HEK293 (cell line): Measurements from ENCODE around the gene FRAT2.

Experiments
- CTCF ChIA-PET: fragments of 350-600 bp; formaldehyde crosslinking; extraction: SDS; loops from one replicate; lab custom pipeline; 2021; ENCODE audit warnings: antibody characterized with exemption; lab: Yijun Ruan, JAX
- POLR2A ChIA-PET: fragments of 300-600 bp; formaldehyde crosslinking; extraction: SDS; loops from one replicate; lab custom pipeline; 2020; ENCODE audit warnings: antibody characterized with exemption, inconsistent platforms; lab: Yijun Ruan, JAX
- H3K27ac ChIP-seq: fragments of 200-500 bp; sonication (Bioruptor generic); 2 replicates; pipeline ENCODE4 v1.5.1; 2014; ENCODE audit warnings: low read depth, low read length, control low read depth, inconsistent platforms; ENCODE audit errors: extremely low read depth
- H3K36me3 ChIP-seq, 2 experiments: fragments of 200-500 bp in 1 of 2; sonication (Bioruptor generic) in 1 of 2; 1 replicate in 1 of 2; 2 replicates in 1 of 2; pipeline ENCODE4 v1.5.1; 2014 to 2017; ENCODE audit warnings: inconsistent platforms in 2 of 2, low read length in 2 of 2; ENCODE audit not compliant: control insufficient read depth in 2 of 2, insufficient read depth in 1 of 2
- H3K4me1 ChIP-seq: fragments of 200-500 bp; sonication (Bioruptor generic); 2 replicates; pipeline ENCODE4 v1.5.1; 2014; ENCODE audit warnings: mild to moderate bottlenecking, low read length, inconsistent platforms; ENCODE audit not compliant: control insufficient read depth, insufficient read depth
- H3K4me3 ChIP-seq: 2 replicates; pipeline ENCODE4 v1.5.1; 2011; ENCODE audit warnings: low read depth, mild to moderate bottlenecking, control low read depth, low read length, moderate library complexity
- H3K9me3 ChIP-seq: fragments of 200-500 bp; sonication (Bioruptor generic); 2 replicates; pipeline ENCODE4 v1.5.1; 2014; ENCODE audit warnings: low read depth, low read length, inconsistent platforms; ENCODE audit not compliant: control insufficient read depth, insufficient read depth
- OVOL3 ChIP-seq: fragments of 450-650 bp; formaldehyde crosslinking; IDR thresholded peaks from 2 replicates; pipeline ENCODE4 v1.5.1; 2016; ENCODE audit warnings: missing biosample characterization, missing genetic modification characterization
- PRDM4 ChIP-seq: fragments of 450-650 bp; formaldehyde crosslinking; IDR thresholded peaks from 2 replicates; pipeline ENCODE4 v1.5.1; 2017; ENCODE audit warnings: missing biosample characterization, missing genetic modification characterization
- RBAK ChIP-seq: fragments of 450-650 bp; formaldehyde crosslinking; IDR thresholded peaks from 2 replicates; pipeline ENCODE4 v1.5.1; 2016; ENCODE audit warnings: missing biosample characterization, missing genetic modification characterization
- ZBTB20 ChIP-seq: fragments of 450-650 bp; formaldehyde crosslinking; IDR thresholded peaks from 2 replicates; pipeline ENCODE4 v1.5.1; 2016; ENCODE audit warnings: missing biosample characterization, missing genetic modification characterization
- ZBTB21 ChIP-seq: fragments of 450-650 bp; formaldehyde crosslinking; IDR thresholded peaks from 2 replicates; pipeline ENCODE4 v1.5.1; 2017; ENCODE audit warnings: missing biosample characterization, missing genetic modification characterization
- ZEB2 ChIP-seq: fragments of 450-650 bp; formaldehyde crosslinking; IDR thresholded peaks from 2 replicates; pipeline ENCODE4 v1.5.1; 2016; ENCODE audit warnings: missing biosample characterization, missing genetic modification characterization
- ZFP41 ChIP-seq: fragments of 450-650 bp; formaldehyde crosslinking; IDR thresholded peaks from 2 replicates; pipeline ENCODE4 v1.5.1; 2016; ENCODE audit warnings: missing biosample characterization, missing genetic modification characterization, borderline replicate concordance
- ZNF157 ChIP-seq: fragments of 450-650 bp; formaldehyde crosslinking; IDR thresholded peaks from 2 replicates; pipeline ENCODE4 v1.5.1; 2016; ENCODE audit warnings: missing biosample characterization, missing genetic modification characterization
- ZNF324 ChIP-seq: fragments of 450-650 bp; formaldehyde crosslinking; IDR thresholded peaks from 2 replicates; pipeline ENCODE4 v1.5.1; 2016; ENCODE audit warnings: missing biosample characterization, missing genetic modification characterization
- ZNF394 ChIP-seq: fragments of 450-650 bp; formaldehyde crosslinking; IDR thresholded peaks from 2 replicates; pipeline ENCODE4 v1.5.1; 2016; ENCODE audit warnings: missing biosample characterization, missing genetic modification characterization, mild to moderate bottlenecking, moderate library complexity, borderline replicate concordance
- ZNF416 ChIP-seq: fragments of 450-650 bp; formaldehyde crosslinking; IDR thresholded peaks from 2 replicates; pipeline ENCODE4 v1.5.1; 2016; ENCODE audit warnings: missing biosample characterization, missing genetic modification characterization
- ZNF48 ChIP-seq: fragments of 450-650 bp; formaldehyde crosslinking; IDR thresholded peaks from 2 replicates; pipeline ENCODE4 v1.5.1; 2016; ENCODE audit warnings: missing biosample characterization, missing genetic modification characterization
- ZNF529 ChIP-seq: fragments of 450-650 bp; formaldehyde crosslinking; IDR thresholded peaks from 2 replicates; pipeline ENCODE4 v1.5.1; 2017; ENCODE audit warnings: missing genetic modification characterization, missing biosample characterization; ENCODE audit not compliant: insufficient replicate concordance
- ZNF544 ChIP-seq: fragments of 450-650 bp; formaldehyde crosslinking; IDR thresholded peaks from 2 replicates; pipeline ENCODE4 v1.5.0; 2017; ENCODE audit warnings: missing biosample characterization, missing genetic modification characterization
- ZNF558 ChIP-seq: fragments of 450-650 bp; formaldehyde crosslinking; IDR thresholded peaks from 2 replicates; pipeline ENCODE4 v1.5.1; 2016; ENCODE audit warnings: missing biosample characterization, missing genetic modification characterization
- ZNF658 ChIP-seq: fragments of 450-650 bp; formaldehyde crosslinking; IDR thresholded peaks from 2 replicates; pipeline ENCODE4; 2016; ENCODE audit warnings: missing biosample characterization, missing genetic modification characterization
- ZNF660 ChIP-seq: fragments of 450-650 bp; IDR thresholded peaks from 2 replicates; pipeline ENCODE4 v1.5.1; 2018; ENCODE audit warnings: missing biosample characterization, mild to moderate bottlenecking, missing genetic modification characterization
- ZNF664 ChIP-seq: fragments of 450-650 bp; formaldehyde crosslinking; IDR thresholded peaks from 2 replicates; pipeline ENCODE4 v1.5.1; 2016; ENCODE audit warnings: missing biosample characterization, missing genetic modification characterization
- ZNF677 ChIP-seq: fragments of 450-650 bp; IDR thresholded peaks from 2 replicates; pipeline ENCODE4 v1.5.0; 2018; ENCODE audit warnings: missing biosample characterization, mild to moderate bottlenecking, missing genetic modification characterization, moderate library complexity
- ZSCAN30 ChIP-seq: fragments of 450-650 bp; IDR thresholded peaks from 2 replicates; pipeline ENCODE4 v1.5.1; 2018; ENCODE audit warnings: missing biosample characterization, mild to moderate bottlenecking, missing genetic modification characterization, moderate library complexity
- ZXDB ChIP-seq: fragments of 450-650 bp; formaldehyde crosslinking; IDR thresholded peaks from 2 replicates; pipeline ENCODE4 v1.5.1; 2016; ENCODE audit warnings: missing biosample characterization, missing genetic modification characterization
- TF ChIP-seq, protein P1 (sequence below): fragments of 450-650 bp; formaldehyde crosslinking; IDR thresholded peaks from 2 replicates; pipeline ENCODE4 v1.5.1; 2016; ENCODE audit warnings: missing biosample characterization, missing genetic modification characterization, borderline replicate concordance
- TF ChIP-seq, protein P2 (sequence below): fragments of 450-650 bp; formaldehyde crosslinking; IDR thresholded peaks from 2 replicates; pipeline ENCODE4; 2016; ENCODE audit warnings: missing biosample characterization, missing genetic modification characterization

FRAT2 gene

GRCh38 chr10:97362310-97363033 is 27.9 kb upstream of the FRAT2 start:
- Histone ChIP-seq H3K9me3 (no peaks in the 10 kb centered on the region), H3K36me3 (peaks cover 6 to 74% of the 10 kb centered on the region in 2 experiments), H3K4me1 (no peaks in the 10 kb centered on the region), H3K27ac (no peak overlapping the region), H3K4me3 (no peak overlapping the region)
- ChIA-PET CTCF (no interaction called here), POLR2A (no interaction called here)
- TF ChIP-seq OVOL3 (tag by site-specific recombination) (no peak), ZNF48 (no peak)
- TF ChIP-seq, protein P1, sequence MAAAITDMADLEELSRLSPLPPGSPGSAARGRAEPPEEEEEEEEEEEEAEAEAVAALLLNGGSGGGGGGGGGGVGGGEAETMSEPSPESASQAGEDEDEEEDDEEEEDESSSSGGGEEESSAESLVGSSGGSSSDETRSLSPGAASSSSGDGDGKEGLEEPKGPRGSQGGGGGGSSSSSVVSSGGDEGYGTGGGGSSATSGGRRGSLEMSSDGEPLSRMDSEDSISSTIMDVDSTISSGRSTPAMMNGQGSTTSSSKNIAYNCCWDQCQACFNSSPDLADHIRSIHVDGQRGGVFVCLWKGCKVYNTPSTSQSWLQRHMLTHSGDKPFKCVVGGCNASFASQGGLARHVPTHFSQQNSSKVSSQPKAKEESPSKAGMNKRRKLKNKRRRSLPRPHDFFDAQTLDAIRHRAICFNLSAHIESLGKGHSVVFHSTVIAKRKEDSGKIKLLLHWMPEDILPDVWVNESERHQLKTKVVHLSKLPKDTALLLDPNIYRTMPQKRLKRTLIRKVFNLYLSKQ (tag by site-specific recombination), result no peak

GRCh38 chr10:97361537-97361901 is 27.0 kb upstream of the FRAT2 start:
- Histone ChIP-seq H3K4me1 (no peaks in the 10 kb centered on the region), H3K4me3 (no peak overlapping the region), H3K9me3 (no peaks in the 10 kb centered on the region), H3K36me3 (peaks cover 6 to 73% of the 10 kb centered on the region in 2 experiments), H3K27ac (no peak overlapping the region)
- TF ChIP-seq, protein P2, sequence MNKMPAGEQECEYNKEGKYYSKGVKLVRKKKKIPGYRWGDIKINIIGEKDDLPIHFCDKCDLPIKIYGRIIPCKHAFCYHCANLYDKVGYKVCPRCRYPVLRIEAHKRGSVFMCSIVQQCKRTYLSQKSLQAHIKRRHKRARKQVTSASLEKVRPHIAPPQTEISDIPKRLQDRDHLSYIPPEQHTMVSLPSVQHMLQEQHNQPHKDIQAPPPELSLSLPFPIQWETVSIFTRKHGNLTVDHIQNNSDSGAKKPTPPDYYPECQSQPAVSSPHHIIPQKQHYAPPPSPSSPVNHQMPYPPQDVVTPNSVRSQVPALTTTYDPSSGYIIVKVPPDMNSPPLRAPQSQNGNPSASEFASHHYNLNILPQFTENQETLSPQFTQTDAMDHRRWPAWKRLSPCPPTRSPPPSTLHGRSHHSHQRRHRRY, result no peak
- TF ChIP-seq ZSCAN30 (no peak), ZFP41 (tag by site-specific recombination) (no peak), ZNF394 (tag by site-specific recombination) (no peak)
- POLR2A ChIA-PET, result no interaction called here
- CTCF ChIA-PET, result interaction anchor here (1.5 kb wide), 1 partner anchor 83 kb away, joined by 4 read pairs; no protein-coding TSS in a partner anchor

GRCh38 chr10:97360705-97361536 is 26.4 kb upstream of the FRAT2 start:
- Histone ChIP-seq H3K4me3 (no peak overlapping the region), H3K36me3 (peaks cover 6 to 73% of the 10 kb centered on the region in 2 experiments), H3K27ac (no peak overlapping the region), H3K4me1 (no peaks in the 10 kb centered on the region), H3K9me3 (no peaks in the 10 kb centered on the region)
- ChIA-PET POLR2A (no interaction called here), CTCF (interaction anchor here (0.8 to 1.5 kb wide), 2 partner anchors 10 to 83 kb away, joined by 3 to 4 read pairs; no protein-coding TSS in a partner anchor)
- TF ChIP-seq ZNF416 (tag by site-specific recombination) (no peak), PRDM4 (no peak), RBAK (tag by site-specific recombination) (no peak), ZNF529 (tag by site-specific recombination) (no peak), ZXDB (tag by site-specific recombination) (no peak), ZNF157 (tag by site-specific recombination) (no peak), ZNF658 (tag by site-specific recombination) (no peak), ZNF677 (no peak), ZBTB20 (tag by site-specific recombination) (no peak), ZNF664 (tag by site-specific recombination) (no peak), ZNF660 (no peak), ZNF558 (tag by site-specific recombination) (no peak), ZEB2 (tag by site-specific recombination) (no peak), ZNF324 (tag by site-specific recombination) (no peak), ZNF544 (tag by site-specific recombination) (no peak), ZBTB21 (tag by site-specific recombination) (no peak)
